H1 (cell line): ENCODE results near the gene CFDP1. TPM values are rescaled to one million over a fixed set of nuclear protein-coding genes. Genes with fewer than 3 reads are reported as not detected.

Source experiments
- ASH2L ChIP-seq: fragments of 200-600, 300-600 bp; sonication (generic); IDR thresholded peaks from one replicate; pipeline ENCODE4 v1.7.1; 2017; ENCODE audit warnings: low read length
- CBX5 ChIP-seq: fragments of 300-800, 300-1000 bp; sonication (generic); IDR thresholded peaks from 2 replicates; pipeline ENCODE4 v1.7.1; 2016; ENCODE audit warnings: antibody characterized with exemption, low read length, low read depth
- CEBPB ChIP-seq: IDR thresholded peaks from 2 replicates; pipeline ENCODE4 v1.6.1; 2012; ENCODE audit warnings: low read depth, low read length
- CHD1 ChIP-seq: IDR thresholded peaks from 2 replicates; pipeline ENCODE4 v1.6.1; 2012; ENCODE audit warnings: low read depth, low read length, improper control_type of control experiment
- CHD2 ChIP-seq: IDR thresholded peaks from 2 replicates; pipeline ENCODE4 v1.6.1; 2012; ENCODE audit warnings: low read length, improper control_type of control experiment
- E2F6 ChIP-seq: IDR thresholded peaks from 2 replicates; pipeline ENCODE4 v1.6.1; 2012; ENCODE audit warnings: inconsistent platforms
- FOSL1 ChIP-seq: IDR thresholded peaks from 2 replicates; pipeline ENCODE4 v1.6.1; 2011; ENCODE audit warnings: mild to moderate bottlenecking, low read depth, low read length, moderate library complexity; ENCODE audit not compliant: insufficient read depth
- HDAC6 ChIP-seq: IDR thresholded peaks from one replicate; pipeline ENCODE4 v1.7.1; 2012; ENCODE audit warnings: low read depth, mild to moderate bottlenecking, inconsistent platforms, low read length, moderate library complexity
- JUN ChIP-seq: IDR thresholded peaks from 2 replicates; pipeline ENCODE4 v1.6.1; 2011; ENCODE audit warnings: low read depth, mild to moderate bottlenecking, improper control_type of control experiment, low read length
- MAX ChIP-seq: IDR thresholded peaks from 2 replicates; pipeline ENCODE4 v1.6.1; 2012; ENCODE audit warnings: inconsistent platforms
- NANOG ChIP-seq: IDR thresholded peaks from 2 replicates; pipeline ENCODE4 v1.6.1; 2011; ENCODE audit warnings: low read length, low read depth, mild to moderate bottlenecking, inconsistent platforms; ENCODE audit not compliant: insufficient read depth, poor library complexity, severe bottlenecking
- PHF8 ChIP-seq: fragments of 200-600 bp; sonication (generic); conservative IDR thresholded peaks from 2 replicates; pipeline ENCODE4 v1.7.1; 2012; ENCODE audit warnings: low read depth, mild to moderate bottlenecking, inconsistent platforms, low read length, moderate library complexity
- POLR2AphosphoS5 ChIP-seq: IDR thresholded peaks from 2 replicates; pipeline ENCODE4 v1.6.1; 2011; ENCODE audit warnings: low read depth, low read length
- POU5F1 ChIP-seq: IDR thresholded peaks from 2 replicates; pipeline ENCODE4 v1.6.1; 2011; ENCODE audit warnings: low read depth, mild to moderate bottlenecking, low read length, moderate library complexity
- RAD21 ChIP-seq, 2 experiments: IDR thresholded peaks in 1 of 2; conservative IDR thresholded peaks in 1 of 2; 2 replicates each; pipeline ENCODE4 v1.6.1; 2011; ENCODE audit warnings: low read depth in 2 of 2, low read length in 2 of 2, improper control_type of control experiment in 1 of 2, inconsistent platforms in 1 of 2, mild to moderate bottlenecking in 1 of 2, moderate library complexity in 1 of 2
- RBBP5 ChIP-seq: IDR thresholded peaks from 2 replicates; pipeline ENCODE4 v1.7.1; 2012; ENCODE audit warnings: low read depth, mild to moderate bottlenecking, inconsistent platforms, low read length, moderate library complexity, borderline replicate concordance
- RXRA ChIP-seq: IDR thresholded peaks from 2 replicates; pipeline ENCODE4 v1.6.1; 2011; ENCODE audit warnings: low read depth, mild to moderate bottlenecking, low read length, moderate library complexity; ENCODE audit not compliant: insufficient read depth
- SIN3A ChIP-seq, 2 experiments: IDR thresholded peaks in 1 of 2; conservative IDR thresholded peaks in 1 of 2; 2 replicates each; pipeline ENCODE4 v1.6.1; 2011 to 2012; ENCODE audit warnings: low read length in 2 of 2, improper control_type of control experiment in 1 of 2, low read depth in 1 of 2, mild to moderate bottlenecking in 1 of 2
- SP1 ChIP-seq: IDR thresholded peaks from 2 replicates; pipeline ENCODE4 v1.6.1; 2011; ENCODE audit warnings: low read depth, low read length
- SRF ChIP-seq: IDR thresholded peaks from 2 replicates; pipeline ENCODE4 v1.6.1; 2011; ENCODE audit warnings: mild to moderate bottlenecking, low read depth, low read length, moderate library complexity
- TAF1 ChIP-seq: IDR thresholded peaks from 2 replicates; pipeline ENCODE4 v1.6.1; 2011; ENCODE audit warnings: mild to moderate bottlenecking, low read depth, low read length
- TAF7 ChIP-seq: optimal IDR thresholded peaks from 2 replicates; pipeline ENCODE3; 2011; ENCODE audit warnings: low read depth, mild to moderate bottlenecking, inconsistent platforms, low read length, moderate library complexity, borderline replicate concordance
- ZNF274 ChIP-seq: IDR thresholded peaks from 2 replicates; pipeline ENCODE4 v1.7.0; 2012; ENCODE audit warnings: low read length, borderline replicate concordance; ENCODE audit errors: extremely low read depth
- polyA plus RNA-seq, 7 experiments: library from polyadenylated mRNA; depleted of rRNA in 3 of 7; stranded (reverse) in 5 of 7; unstranded in 2 of 7; fragments of >200 nt in 5 of 7; fragments of 200-250 nt in 2 of 7; gene quantifications; 1 replicate in 5 of 7; 2 replicates in 1 of 7; 4 replicates in 1 of 7; pipeline versions ENCODE4 v1.2.1 to v1.2.3, GENCODE V29; 2011 to 2013; ENCODE audit warnings: missing spikeins in 2 of 7, mixed read lengths in 2 of 7
- total RNA-seq: library from RNA; stranded (reverse); fragmentation: NEBNext Ultra II Directional; extraction: Animal tissue kit (Norgen Biotek cat#: 25700); gene quantifications from 2 replicates; pipeline ENCODE4 v1.2.1, GENCODE V29; 2021

Gene CFDP1
- total and polyA plus RNA-seq, 2 of the 8 experiments (the other 6 are each of a cell fraction or from before 2014, with no cell fraction given) = 25.5 to 77.3 TPM

GRCh38 chr16:75464122-75464918 is 31.0 kb upstream of the CFDP1 start, which contains the start of gene TMEM170A (continued):
- TF ChIP-seq SIN3A (conservative IDR thresholded peaks at IDR 0.05 in 1 of 2, IDR thresholded peaks at IDR 0.05 in 1 of 2; ENCODE audit: low read depth in 1 of 2, low read length in 2 of 2) (peak in 1 of 2 experiments; percentile 78; a peak in 2 of 4 replicates), ASH2L (peak; percentile 91), PHF8 (peak; percentile 99), MAX (peak; percentile 82), TAF1 (peak; percentile 83), CBX5 (no peak), CHD2 (peak; percentile 72; the same call in 1 of the 2 replicates), FOSL1 (no peak), POU5F1 (no peak), ZNF274 (no peak), SP1 (peak; percentile 93), E2F6 (no peak; the same call in 1 of the 2 replicates), SRF (0 out of 2 replicates have a peak, but pooled peaks have one; percentile 27), RBBP5 (0 out of 2 replicates have a peak, but pooled peaks have one; percentile 41), JUN (no peak), TAF7 (peak; percentile 67), RXRA (0 out of 2 replicates have a peak, but pooled peaks have one; percentile 55), RAD21 (IDR thresholded peaks at IDR 0.05 in 1 of 2, conservative IDR thresholded peaks at IDR 0.05 in 1 of 2; ENCODE audit: low read depth in 2 of 2, low read length in 2 of 2) (peak; percentile 58 to 76), HDAC6 (no peak), NANOG (peak; percentile 42), CEBPB (peak; percentile 56; the same call in 1 of the 2 replicates), CHD1 (no peak), POLR2AphosphoS5 (peak; percentile 98)
